OCI-LY3 (cell line): Measurements from ENCODE around the gene ELMO1.

ENCODE experiments used
- CTCF ChIP-seq: fragments of 200-600, 300-600 bp; sonication (generic); IDR thresholded peaks from 2 replicates; pipeline ENCODE4 v1.5.1; 2014; ENCODE audit warnings: antibody characterized with exemption, low read length, low read depth
- EZH2phosphoT487 ChIP-seq: fragments of 200-600 bp; shearing (Covaris generic); IDR thresholded peaks from 2 replicates; pipeline ENCODE4 v1.6.1; 2018; ENCODE audit warnings: antibody characterized with exemption, mixed run types, low read depth

GRCh38 chr7:37446371-37446770, 2.3 kb downstream of the ELMO1 start:
- TF ChIP-seq CTCF (no peak), EZH2phosphoT487 (no peak)
